ENCODE measurements around the gene LIPG.

The LIPG gene

GRCh38 chr18:49613641-49614151 lies 51.8 kb downstream of the LIPG start:
- no peak for DNase-seq

- DNase-seq = no peak
These were observed 54.9 kb downstream of the LIPG start for GRCh38 chr18:49616618-49617328.

GRCh38 chr18:49617329-49617695 lies 55.5 kb downstream of the LIPG start:
- no peak for DNase-seq

GRCh38 chr18:49617865-49618264 lies 56.0 kb downstream of the LIPG start:
- DNase-seq = no peak

- DNase-seq = no peak
These were observed 57.2 kb downstream of the LIPG start for GRCh38 chr18:49618742-49619681.

- no peak for DNase-seq
These were observed 57.9 kb downstream of the LIPG start for GRCh38 chr18:49619801-49620200.

GRCh38 chr18:49621301-49621700 lies 59.4 kb downstream of the LIPG start:
- DNase-seq = no peak

- DNase-seq = no peak
These were observed 60.0 kb downstream of the LIPG start for GRCh38 chr18:49621717-49622351.

GRCh38 chr18:49623571-49623970 lies 61.7 kb downstream of the LIPG start:
- DNase-seq = no peak

- DNase-seq = no peak
These were observed 63.3 kb downstream of the LIPG start for GRCh38 chr18:49625021-49625691.

- no peak for DNase-seq
These were observed 65.1 kb downstream of the LIPG start for GRCh38 chr18:49626842-49627467.

- DNase-seq = no peak
These were observed 66.3 kb downstream of the LIPG start for GRCh38 chr18:49628119-49628518.

- DNase-seq = no peak
These were observed 67.3 kb downstream of the LIPG start for GRCh38 chr18:49628881-49629795.

- no peak for DNase-seq
These were observed 68.4 kb downstream of the LIPG start for GRCh38 chr18:49630246-49630699.

GRCh38 chr18:49631146-49631866 lies 69.4 kb downstream of the LIPG start:
- no peak for DNase-seq

GRCh38 chr18:49632588-49632987 lies 70.7 kb downstream of the LIPG start:
- no peak for DNase-seq

- no peak for DNase-seq
These were observed 76.4 kb downstream of the LIPG start for GRCh38 chr18:49638209-49638785.

- no peak for DNase-seq
These were observed 77.2 kb downstream of the LIPG start for GRCh38 chr18:49638891-49639557.

- no peak for DNase-seq
These were observed 78.0 kb downstream of the LIPG start for GRCh38 chr18:49639643-49640391.

Measured in fibroblast of skin of right quadriceps (primary cell).